Transverse colon (tissue), 4 donors: ENCODE data around the gene HDAC4. TPM values are rescaled to one million over a fixed set of nuclear protein-coding genes. Genes with fewer than 3 reads are reported as not detected.

ENCODE experiments used
- DNase-seq: peaks from one replicate; pipeline ENCODE4 v3.0.0-alpha.2; 2019
- H3K27ac ChIP-seq, 4 donors: fragments of 200-600 bp; sonication (generic); 2 replicates each; pipeline ENCODE4 v1.5.1; 2016 to 2018; ENCODE audit warnings: inconsistent platforms in 4 of 4
- H3K27me3 ChIP-seq: fragments of 200-600 bp; sonication (generic); 2 replicates; pipeline ENCODE4 v1.5.1; 2017; ENCODE audit warnings: inconsistent platforms
- H3K36me3 ChIP-seq, 4 donors: fragments of 200-600 bp; sonication (generic); 2 replicates each; pipeline ENCODE4 v1.5.1; 2017 to 2019; ENCODE audit warnings: inconsistent platforms in 4 of 4
- H3K4me1 ChIP-seq, 4 donors: fragments of 200-600 bp; sonication (generic); 2 replicates each; pipeline ENCODE4 v1.5.1; 2017 to 2020; ENCODE audit warnings: inconsistent platforms in 4 of 4
- H3K4me3 ChIP-seq, 4 donors: fragments of 200-600 bp; sonication (generic); 1 replicate in 1 of 4; 2 replicates in 3 of 4; pipeline versions ENCODE4 v1.5.1 to v1.6.1; 2017 to 2019; ENCODE audit warnings: inconsistent platforms in 4 of 4
- H3K9me3 ChIP-seq, 2 donors: fragments of 200-600 bp; sonication (generic); 2 replicates each; pipeline ENCODE4 v1.5.1; 2017 to 2019; ENCODE audit warnings: inconsistent platforms in 2 of 2
- CTCF ChIP-seq, 5 experiments: fragments of 200-600 bp in 3 of 5; fragments of 450-650 bp in 2 of 5; sonication (generic) in 3 of 5; IDR thresholded peaks; 1 replicate in 2 of 5; 2 replicates in 3 of 5; pipeline ENCODE4 v1.5.1; 2016 to 2017; ENCODE audit warnings: antibody characterized with exemption in 5 of 5, inconsistent platforms in 3 of 5, mild to moderate bottlenecking in 2 of 5, moderate library complexity in 1 of 5
- EP300 ChIP-seq: sonication (generic); formaldehyde crosslinking; IDR thresholded peaks from one replicate; pipeline ENCODE4 v1.6.1; 2017; ENCODE audit warnings: antibody characterized with exemption, low read depth
- POLR2A ChIP-seq: fragments of 450-650 bp; IDR thresholded peaks from one replicate; pipeline ENCODE4 v1.6.1; 2016; ENCODE audit warnings: antibody characterized with exemption, mild to moderate bottlenecking, moderate library complexity
- POLR2AphosphoS5 ChIP-seq, 3 donors: sonication (generic); formaldehyde crosslinking; IDR thresholded peaks; one replicate each; pipeline ENCODE4 v1.6.1; 2016; ENCODE audit warnings: antibody characterized with exemption in 3 of 3
- WGBS, 2 donors: methylation state at CpG; one replicate each; pipeline ENCODE4 v1.1.5; 2018; ENCODE audit warnings: low coverage in 1 of 2; 5-methylcytosine and 5-hydroxymethylcytosine counted together
- in situ Hi-C, 4 donors: fragments of 200-750 bp; cut with MboI; loops; one replicate each; pipeline versions ENCODE4 v1.15.0 to v1.15.1; 2017; ENCODE audit warnings: low sequenced_read_pairs in 3 of 4, low pct_ligation_motif_present in 1 of 4, low pct_unique_long_range_greater_than_20kb in 1 of 4
- intact Hi-C: fragments of 100-400 bp; cut with DNase I; formaldehyde crosslinking; loops from one replicate; pipeline ENCODE4 v1.15.1; 2023; ENCODE audit warnings: low total_unique reads
- total RNA-seq, 4 donors: library from RNA; depleted of rRNA; stranded (reverse); fragments of >200 nt; gene quantifications; one replicate each; pipeline ENCODE4 v1.1.0, GENCODE V29; 2016

HDAC4 gene
- total RNA-seq, 4 donors from 2014 or later: 33.9 to 192 (median 112) TPM

DNA sequence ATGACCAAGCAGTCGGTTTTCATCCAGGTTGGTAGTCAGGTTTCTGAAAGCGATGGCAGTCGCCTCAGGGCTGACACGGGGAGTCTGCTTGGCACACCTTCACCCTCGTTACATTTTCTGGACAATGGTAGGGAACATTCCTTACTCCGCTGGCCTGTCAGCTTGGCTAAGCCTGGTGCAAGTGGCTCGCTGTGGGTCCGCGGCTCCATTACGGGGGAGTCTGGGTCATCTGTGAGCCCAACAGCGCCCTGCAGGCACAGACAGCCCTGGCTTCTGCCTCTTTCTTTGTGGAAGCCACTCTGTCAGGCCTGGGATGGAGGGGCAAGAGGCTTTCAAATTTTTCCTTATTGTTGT is 95.6 kb downstream of the HDAC4 start:
- 79% methylated on average over 9 of the region's 11 CpGs; no CpG with 5 or more reads in 1 of the 2 donors for WGBS, 2 donors

DNA sequence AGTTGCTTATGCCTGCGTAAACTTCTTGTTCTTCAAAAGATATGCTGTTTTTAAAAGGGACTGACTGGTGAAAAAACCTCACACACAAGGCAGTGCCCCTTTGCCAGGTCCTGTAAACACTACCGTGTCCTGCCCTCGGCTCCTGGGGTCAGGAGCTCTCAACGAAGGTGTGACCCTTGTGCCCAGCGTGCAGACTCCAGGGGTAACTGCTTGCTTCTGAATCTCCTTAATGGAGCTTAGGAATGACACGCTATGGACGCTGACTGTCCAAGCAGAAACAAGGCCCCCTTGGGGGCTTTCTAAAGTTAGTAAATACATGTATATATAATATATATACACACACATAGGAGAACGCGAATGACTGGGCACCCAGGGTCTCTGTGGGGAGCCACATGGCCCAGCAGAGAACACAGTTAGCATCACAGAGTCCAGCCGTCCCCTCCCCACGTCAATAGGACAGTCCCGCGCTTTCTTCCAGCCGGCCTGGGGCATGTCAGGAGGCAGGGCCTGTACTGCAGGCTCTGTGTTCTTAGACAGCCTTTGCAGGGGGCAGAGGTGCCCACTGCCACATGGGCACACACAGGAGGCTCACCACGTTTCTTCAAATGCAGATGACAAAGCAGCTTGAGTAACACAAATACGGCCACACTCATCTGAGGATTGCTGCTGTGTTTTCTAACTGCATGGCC is 96.1 kb downstream of the HDAC4 start:
- Histone ChIP-seq H3K9me3 (no peaks in the 10 kb centered on the region), H3K4me1 (peaks cover 42 to 74% (median 61%) of the 10 kb centered on the region in 4 donors), H3K4me3 (no peak overlapping the region), H3K36me3 (no peaks in the 10 kb centered on the region), H3K27ac (peak overlapping the region; percentile 77 to 93 (median 85)), H3K27me3 (no peaks in the 10 kb centered on the region)
- peak; percentile 11 for DNase-seq
- TF ChIP-seq POLR2AphosphoS5 (IDR thresholded peaks at IDR 0.05) (no peak), CTCF (IDR thresholded peaks at IDR 0.05) (no peak), POLR2A (no peak), EP300 (no peak)
- intact Hi-C loops: loop anchor here (10.0 kb wide), 1 partner anchor 190 kb away; no protein-coding TSS in a partner anchor
- 67 to 77% methylated on average over 4 to 16 of the region's 16 CpGs for WGBS, 2 donors
- in situ Hi-C loops: no loop called here

More for the DNA sequence above, 95.6 kb downstream of the HDAC4 start:
- TF ChIP-seq POLR2A (no peak), CTCF (IDR thresholded peaks at IDR 0.05) (no peak), EP300 (no peak), POLR2AphosphoS5 (IDR thresholded peaks at IDR 0.05) (no peak)
- Histone ChIP-seq H3K4me3 (no peak overlapping the region), H3K36me3 (no peaks in the 10 kb centered on the region), H3K27ac (peak overlapping the region; percentile 77 to 93 (median 85)), H3K9me3 (no peaks in the 10 kb centered on the region), H3K27me3 (no peaks in the 10 kb centered on the region), H3K4me1 (peaks cover 43 to 74% (median 61%) of the 10 kb centered on the region in 4 donors)
- in situ Hi-C loops (no loop called here), intact Hi-C loops (loop anchor here (10.0 kb wide), 1 partner anchor 190 kb away; no protein-coding TSS in a partner anchor)
- DNase-seq: peak; percentile 7

DNA sequence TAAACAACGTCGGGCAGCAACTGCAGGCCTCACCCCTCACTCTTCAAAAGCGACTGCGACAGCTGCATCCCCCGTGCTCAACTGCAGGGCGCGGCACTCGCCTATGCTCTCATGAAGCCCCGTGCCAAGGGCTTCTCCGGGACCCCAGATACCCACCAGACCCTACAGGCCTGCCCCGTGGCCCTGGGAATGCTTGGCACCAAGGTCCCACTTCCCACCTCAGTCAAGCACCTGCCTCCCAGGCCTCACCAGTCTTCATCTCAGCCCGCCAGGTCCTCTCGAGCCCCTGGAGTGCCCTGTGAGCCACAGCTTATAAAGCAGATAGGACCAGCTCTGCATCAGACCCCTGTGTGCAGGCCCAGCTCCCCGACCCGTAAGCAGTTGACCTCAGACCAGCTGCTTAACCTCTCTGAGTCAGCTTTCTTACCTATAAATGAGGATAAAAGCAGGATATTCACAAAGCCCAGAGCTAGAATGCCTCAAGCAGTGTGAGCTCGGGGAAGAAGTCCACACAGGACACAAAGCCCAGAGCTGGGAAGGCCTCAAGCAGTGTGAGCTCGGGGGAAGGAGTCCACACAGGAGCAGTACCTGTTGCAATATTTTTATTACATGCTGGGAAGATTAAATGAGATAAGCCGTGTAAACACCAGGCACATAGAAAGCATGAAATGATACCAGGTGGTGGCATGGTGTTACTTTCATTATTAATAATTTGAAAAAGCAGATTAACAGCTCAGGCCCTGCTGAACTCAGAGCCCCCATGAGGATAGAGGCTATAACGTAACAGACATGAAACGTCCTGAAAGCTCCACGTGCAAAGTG is 96.9 kb downstream of the HDAC4 start:
- 42 to 55% methylated on average over 13 to 21 of the region's 21 CpGs for WGBS, 2 donors
- intact Hi-C loops: loop anchor here (10.0 kb wide), 1 partner anchor 189 kb away; no protein-coding TSS in a partner anchor
- Histone ChIP-seq H3K36me3 (no peaks in the 10 kb centered on the region), H3K27ac (peak overlapping the region; percentile 77 to 93 (median 85)), H3K4me1 (peaks cover 36 to 76% (median 64%) of the 10 kb centered on the region in 4 donors), H3K27me3 (no peaks in the 10 kb centered on the region), H3K4me3 (no peak overlapping the region), H3K9me3 (no peaks in the 10 kb centered on the region)
- TF ChIP-seq POLR2AphosphoS5 (IDR thresholded peaks at IDR 0.05) (no peak), EP300 (no peak), CTCF (IDR thresholded peaks at IDR 0.05) (no peak)
- in situ Hi-C loops: no loop called here
- peak; percentile 18 for DNase-seq
